Gastroesophageal sphincter (tissue), 4 donors: ENCODE data around the gene ZBTB7C. TPM values are rescaled to one million over a fixed set of nuclear protein-coding genes. Genes with fewer than 3 reads are reported as not detected.

Source experiments
- ATAC-seq: fragments of 150-250 bp; one replicate; pipeline ENCODE4 v1.9.1; 2016; ENCODE audit warnings: mild to moderate bottlenecking, moderate library complexity
- H3K27ac ChIP-seq, 4 donors: fragments of 200-600 bp; sonication (generic) in 3 of 4; 1 replicate in 3 of 4; 2 replicates in 1 of 4; pipeline ENCODE4 v1.5.1; 2016 to 2019
- H3K27me3 ChIP-seq: fragments of 200-600 bp; sonication (generic); one replicate; pipeline ENCODE4 v1.5.1; 2019
- H3K36me3 ChIP-seq, 2 donors: fragments of 200-600 bp; sonication (generic); one replicate each; pipeline ENCODE4 v1.5.1; 2019; ENCODE audit warnings: control low read depth in 1 of 2
- H3K4me1 ChIP-seq, 3 donors: fragments of 200-600 bp; sonication (generic); 1 replicate in 2 of 3; 2 replicates in 1 of 3; pipeline ENCODE4 v1.5.1; 2016 to 2019; ENCODE audit warnings: control low read depth in 2 of 3
- H3K4me3 ChIP-seq, 2 donors: fragments of 200-600 bp; sonication (generic); one replicate each; pipeline ENCODE4 v1.5.1; 2019; ENCODE audit warnings: mild to moderate bottlenecking in 1 of 2, moderate library complexity in 1 of 2
- H3K9me3 ChIP-seq, 3 donors: fragments of 200-600 bp; sonication (generic); one replicate each; pipeline ENCODE4 v1.5.1; 2017 to 2019; ENCODE audit warnings: control low read depth in 2 of 3
- EP300 ChIP-seq: sonication (generic); formaldehyde crosslinking; IDR thresholded peaks from one replicate; pipeline ENCODE4 v1.6.1; 2017; ENCODE audit warnings: antibody characterized with exemption, mild to moderate bottlenecking
- POLR2A ChIP-seq, 2 donors: fragments of 450-650 bp; IDR thresholded peaks; one replicate each; pipeline ENCODE4 v1.6.1; 2017; ENCODE audit warnings: antibody characterized with exemption in 2 of 2, mild to moderate bottlenecking in 2 of 2, moderate library complexity in 1 of 2
- POLR2AphosphoS5 ChIP-seq: sonication (generic); formaldehyde crosslinking; IDR thresholded peaks from one replicate; pipeline ENCODE4 v1.6.1; 2017; ENCODE audit warnings: antibody characterized with exemption
- WGBS, 2 donors: methylation state at CpG; one replicate each; pipeline ENCODE4 v1.1.5; 2018; ENCODE audit warnings: low coverage in 1 of 2; 5-methylcytosine and 5-hydroxymethylcytosine counted together
- total RNA-seq, 4 donors: library from RNA; depleted of rRNA; stranded (reverse); fragments of >200 nt; gene quantifications; one replicate each; pipeline ENCODE4 v1.1.0, GENCODE V29; 2016
- TF ChIP-seq, protein P1 (sequence below), 4 experiments: fragments of 200-600 bp in 2 of 4; fragments of 450-650 bp in 2 of 4; sonication (generic) in 1 of 4; IDR thresholded peaks; one replicate each; pipeline ENCODE4 v1.5.1; 2017 to 2019; ENCODE audit warnings: antibody characterized with exemption in 4 of 4, mild to moderate bottlenecking in 2 of 4, moderate library complexity in 2 of 4

The ZBTB7C gene
- total RNA-seq, 4 donors from 2014 or later: 7.8 to 15.4 (median 11.8) TPM

DNA sequence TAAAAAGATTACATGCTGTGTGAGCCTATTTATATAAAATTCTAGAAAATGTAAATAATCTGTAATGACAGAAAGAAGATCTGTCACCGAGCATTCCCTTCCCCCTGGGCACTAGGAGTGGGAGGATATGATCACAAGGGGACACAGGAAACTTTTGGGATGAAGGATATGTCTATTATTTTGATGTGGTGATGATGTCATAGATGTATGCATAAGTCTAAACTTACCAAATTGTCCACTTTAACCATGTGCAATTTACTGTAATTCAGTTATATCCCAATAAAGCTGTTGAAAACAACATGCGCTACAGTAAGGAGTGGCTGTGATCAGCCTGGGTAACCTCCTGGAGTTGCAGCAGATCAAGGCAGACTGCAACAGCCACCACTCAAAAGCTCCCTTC is 148.9 kb downstream of the ZBTB7C start:
- Histone ChIP-seq H3K36me3 (no peaks in the 10 kb centered on the region), H3K9me3 (peaks cover 0 to 10% (median 0%) of the 10 kb centered on the region in 3 donors), H3K27me3 (no peaks in the 10 kb centered on the region), H3K4me1 (no peaks in the 10 kb centered on the region), H3K4me3 (no peak overlapping the region), H3K27ac (no peak overlapping the region)
- TF ChIP-seq, protein P1, sequence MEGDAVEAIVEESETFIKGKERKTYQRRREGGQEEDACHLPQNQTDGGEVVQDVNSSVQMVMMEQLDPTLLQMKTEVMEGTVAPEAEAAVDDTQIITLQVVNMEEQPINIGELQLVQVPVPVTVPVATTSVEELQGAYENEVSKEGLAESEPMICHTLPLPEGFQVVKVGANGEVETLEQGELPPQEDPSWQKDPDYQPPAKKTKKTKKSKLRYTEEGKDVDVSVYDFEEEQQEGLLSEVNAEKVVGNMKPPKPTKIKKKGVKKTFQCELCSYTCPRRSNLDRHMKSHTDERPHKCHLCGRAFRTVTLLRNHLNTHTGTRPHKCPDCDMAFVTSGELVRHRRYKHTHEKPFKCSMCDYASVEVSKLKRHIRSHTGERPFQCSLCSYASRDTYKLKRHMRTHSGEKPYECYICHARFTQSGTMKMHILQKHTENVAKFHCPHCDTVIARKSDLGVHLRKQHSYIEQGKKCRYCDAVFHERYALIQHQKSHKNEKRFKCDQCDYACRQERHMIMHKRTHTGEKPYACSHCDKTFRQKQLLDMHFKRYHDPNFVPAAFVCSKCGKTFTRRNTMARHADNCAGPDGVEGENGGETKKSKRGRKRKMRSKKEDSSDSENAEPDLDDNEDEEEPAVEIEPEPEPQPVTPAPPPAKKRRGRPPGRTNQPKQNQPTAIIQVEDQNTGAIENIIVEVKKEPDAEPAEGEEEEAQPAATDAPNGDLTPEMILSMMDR (IDR thresholded peaks at IDR 0.05): no peak
- TF ChIP-seq POLR2A (IDR thresholded peaks at IDR 0.05): no peak
- TF ChIP-seq POLR2AphosphoS5: no peak
- no peak for TF ChIP-seq EP300
- no peak for ATAC-seq
- WGBS, 2 donors: 79 to 82% methylated on average over 1 to 2 of the region's 2 CpGs

DNA sequence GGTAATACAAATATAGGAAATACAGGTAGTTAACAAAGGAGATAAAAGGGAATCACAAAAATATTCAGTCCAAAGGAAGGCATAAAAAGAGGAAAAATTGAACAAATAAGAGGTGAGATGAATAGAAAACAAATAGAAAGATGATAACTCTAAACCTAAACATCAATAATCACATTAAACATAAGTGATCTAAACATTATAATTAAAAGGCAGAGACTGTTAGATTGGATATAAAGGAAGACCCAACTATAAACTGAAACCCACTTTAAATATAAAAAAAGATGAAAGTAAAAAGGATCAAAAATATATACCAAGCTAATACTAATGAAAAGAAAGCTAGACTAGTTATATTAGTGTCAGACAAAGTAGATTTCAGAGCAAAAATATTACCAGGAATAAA is 152.3 kb downstream of the ZBTB7C start:
- no peaks in the 10 kb centered on the region for H3K4me1 ChIP-seq
- TF ChIP-seq EP300 (no peak), POLR2AphosphoS5 (no peak), POLR2A (IDR thresholded peaks at IDR 0.05) (no peak)
- TF ChIP-seq, protein P1 (IDR thresholded peaks at IDR 0.05): no peak
- ATAC-seq: no peak
- no peaks in the 10 kb centered on the region for H3K36me3 ChIP-seq
- no peak overlapping the region for H3K4me3 ChIP-seq
- no peaks in the 10 kb centered on the region for H3K27me3 ChIP-seq
- no peak overlapping the region for H3K27ac ChIP-seq
- H3K9me3 ChIP-seq: peaks cover 0 to 10% (median 0%) of the 10 kb centered on the region in 3 donors

DNA sequence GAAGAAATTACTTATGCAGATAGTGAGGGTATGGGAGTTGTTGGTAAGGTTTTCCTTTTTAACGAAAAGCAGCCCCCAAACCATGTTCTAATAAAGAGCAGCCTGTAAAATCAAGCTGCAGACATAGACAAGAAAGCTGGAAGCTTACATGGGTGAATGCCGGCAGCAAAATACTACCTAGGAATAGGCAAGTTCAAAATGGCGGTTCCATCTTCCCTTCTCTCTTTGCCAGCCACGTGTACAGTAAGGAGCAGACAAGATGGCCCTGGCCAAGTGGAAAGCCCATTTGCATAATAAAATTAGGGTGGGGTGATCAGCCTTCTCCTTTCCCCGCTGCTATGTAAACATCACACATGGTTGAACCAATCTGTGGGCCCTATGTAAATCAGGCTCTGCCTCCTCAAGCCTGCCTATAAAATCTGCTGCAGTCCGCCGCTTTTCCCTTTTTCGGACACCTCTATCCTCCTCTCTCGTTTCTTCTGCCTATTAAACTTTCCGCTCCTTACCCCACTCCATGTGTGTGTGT is 155.0 kb downstream of the ZBTB7C start:
- WGBS, 2 donors: 86 to 89% methylated on average over 9 to 10 of the region's 10 CpGs
- H3K4me1 ChIP-seq: no peaks in the 10 kb centered on the region
- no peaks in the 10 kb centered on the region for H3K27me3 ChIP-seq
- ATAC-seq: no peak
- H3K27ac ChIP-seq: no peak overlapping the region
- H3K4me3 ChIP-seq: no peak overlapping the region
- no peaks in the 10 kb centered on the region for H3K36me3 ChIP-seq
- TF ChIP-seq POLR2A (IDR thresholded peaks at IDR 0.05) (no peak), POLR2AphosphoS5 (no peak), EP300 (no peak)
- TF ChIP-seq, protein P1 (IDR thresholded peaks at IDR 0.05): no peak
- peaks cover 0 to 10% (median 0%) of the 10 kb centered on the region in 3 donors for H3K9me3 ChIP-seq

DNA sequence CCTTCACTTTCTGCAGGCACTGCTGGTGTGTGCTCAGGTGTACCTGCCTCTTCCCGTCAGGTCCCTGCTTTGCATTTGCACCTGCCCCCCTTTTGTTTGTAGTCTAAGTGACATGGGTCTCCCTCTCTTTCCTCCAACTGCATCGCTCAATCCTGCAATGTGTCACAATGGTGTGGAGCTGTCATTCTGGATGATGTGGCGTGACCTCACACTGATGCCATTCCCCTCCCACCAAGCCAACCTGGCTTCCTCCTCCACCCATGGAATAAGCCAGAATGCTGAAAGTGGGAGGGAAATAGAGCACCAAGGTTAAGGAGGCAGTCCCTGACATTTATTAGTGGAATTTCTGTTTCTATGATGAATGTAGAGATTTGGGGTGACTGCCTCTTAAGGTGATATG is 156.7 kb downstream of the ZBTB7C start:
- ATAC-seq: no peak
- Histone ChIP-seq H3K9me3 (peaks cover 0 to 7% (median 0%) of the 10 kb centered on the region in 3 donors), H3K36me3 (no peaks in the 10 kb centered on the region), H3K4me1 (no peaks in the 10 kb centered on the region), H3K4me3 (no peak overlapping the region), H3K27ac (no peak overlapping the region), H3K27me3 (no peaks in the 10 kb centered on the region)
- no peak for TF ChIP-seq EP300
- TF ChIP-seq POLR2A (IDR thresholded peaks at IDR 0.05): no peak
- TF ChIP-seq, protein P1 (IDR thresholded peaks at IDR 0.05): no peak
- no peak for TF ChIP-seq POLR2AphosphoS5
- WGBS, 2 donors: 94 to 100% methylated on average over 1 to 2 of the region's 3 CpGs

DNA sequence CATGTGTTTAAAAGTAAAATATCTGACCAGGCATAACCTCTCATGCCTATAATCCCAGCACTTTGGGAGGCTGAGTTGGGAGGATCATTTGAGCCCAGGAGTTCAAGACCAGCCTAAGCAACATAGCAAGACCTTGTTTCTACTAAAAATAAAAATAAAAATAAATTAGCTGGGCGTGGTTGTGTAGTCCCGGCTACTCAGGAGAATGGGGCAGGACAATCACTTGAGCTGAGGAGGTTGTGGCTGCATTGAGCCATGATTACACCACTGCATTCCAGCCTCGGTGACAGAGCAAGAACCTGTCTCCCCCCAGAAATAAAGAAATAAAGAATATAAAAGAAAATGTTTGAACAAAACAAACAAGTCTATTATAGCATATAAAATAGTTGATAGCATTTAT is 158.3 kb downstream of the ZBTB7C start:
- no peak overlapping the region for H3K4me3 ChIP-seq
- TF ChIP-seq, protein P1 (IDR thresholded peaks at IDR 0.05): no peak
- no peak for TF ChIP-seq POLR2AphosphoS5
- TF ChIP-seq POLR2A (IDR thresholded peaks at IDR 0.05): no peak
- no peak for TF ChIP-seq EP300
- H3K9me3 ChIP-seq: no peaks in the 10 kb centered on the region
- no peaks in the 10 kb centered on the region for H3K27me3 ChIP-seq
- H3K36me3 ChIP-seq: no peaks in the 10 kb centered on the region
- ATAC-seq: no peak
- no peaks in the 10 kb centered on the region for H3K4me1 ChIP-seq
- WGBS, 2 donors: 83 to 94% methylated on average over 2 to 3 of the region's 3 CpGs
- no peak overlapping the region for H3K27ac ChIP-seq
